ENCODE results near the gene HSBP1. TPM values are rescaled to one million over a fixed set of nuclear protein-coding genes. Genes with fewer than 3 reads are reported as not detected.

HSBP1 gene
- total RNA-seq, 1 experiment from 2014 or later: 230 TPM

DNA sequence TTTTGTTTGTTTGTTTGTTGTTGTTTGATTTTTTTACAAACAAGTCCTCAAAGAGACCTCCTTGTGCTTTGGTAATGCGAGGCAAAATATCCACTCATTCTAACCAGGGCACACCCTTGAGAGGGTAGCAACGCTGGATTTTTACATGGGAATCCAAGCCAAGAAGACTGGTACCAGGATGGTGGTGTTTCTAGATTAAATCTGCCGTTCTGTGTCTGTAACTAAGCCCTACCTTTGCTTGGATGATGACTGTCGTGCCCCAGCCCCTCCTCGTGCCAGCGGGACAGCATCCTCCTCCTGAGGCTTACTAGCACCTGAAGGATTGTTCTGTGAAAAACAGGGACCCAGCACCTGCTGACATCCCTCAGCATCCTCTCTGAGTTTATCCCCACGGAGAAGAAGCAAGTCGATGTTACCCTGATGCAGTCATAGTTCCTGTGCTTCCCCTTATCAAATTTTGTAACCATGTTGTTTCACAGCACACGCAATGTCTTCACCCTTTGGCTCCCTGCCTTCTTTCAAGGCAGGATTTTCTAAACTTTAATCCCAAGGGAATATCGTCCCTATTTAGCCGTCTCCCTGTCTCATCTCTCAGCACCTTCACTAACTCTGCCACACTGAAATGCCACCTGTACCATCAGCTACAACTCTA lies 5.1 kb upstream of the HSBP1 start:
- peaks cover 12% of the 10 kb centered on the region for H3K4me1 ChIP-seq (ENCODE audit: insufficient read depth, low read length)
- TF ChIP-seq, protein P1, sequence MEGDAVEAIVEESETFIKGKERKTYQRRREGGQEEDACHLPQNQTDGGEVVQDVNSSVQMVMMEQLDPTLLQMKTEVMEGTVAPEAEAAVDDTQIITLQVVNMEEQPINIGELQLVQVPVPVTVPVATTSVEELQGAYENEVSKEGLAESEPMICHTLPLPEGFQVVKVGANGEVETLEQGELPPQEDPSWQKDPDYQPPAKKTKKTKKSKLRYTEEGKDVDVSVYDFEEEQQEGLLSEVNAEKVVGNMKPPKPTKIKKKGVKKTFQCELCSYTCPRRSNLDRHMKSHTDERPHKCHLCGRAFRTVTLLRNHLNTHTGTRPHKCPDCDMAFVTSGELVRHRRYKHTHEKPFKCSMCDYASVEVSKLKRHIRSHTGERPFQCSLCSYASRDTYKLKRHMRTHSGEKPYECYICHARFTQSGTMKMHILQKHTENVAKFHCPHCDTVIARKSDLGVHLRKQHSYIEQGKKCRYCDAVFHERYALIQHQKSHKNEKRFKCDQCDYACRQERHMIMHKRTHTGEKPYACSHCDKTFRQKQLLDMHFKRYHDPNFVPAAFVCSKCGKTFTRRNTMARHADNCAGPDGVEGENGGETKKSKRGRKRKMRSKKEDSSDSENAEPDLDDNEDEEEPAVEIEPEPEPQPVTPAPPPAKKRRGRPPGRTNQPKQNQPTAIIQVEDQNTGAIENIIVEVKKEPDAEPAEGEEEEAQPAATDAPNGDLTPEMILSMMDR (conservative IDR thresholded peaks at IDR 0.05): no peak

More for the DNA sequence above, 5.1 kb upstream of the HSBP1 start:
- Mint-ChIP-seq H3K27ac (peak overlapping the region; percentile 72 to 95 (median 78); a peak in 6 of 7 replicates), H3K36me3 (ENCODE audit: insufficient read depth in 1 of 3, low read depth in 3 of 3) (no peaks in the 10 kb centered on the region; a peak in 1 of 7 replicates), H3K27me3 (ENCODE audit: low read depth) (0 out of 2 replicates have a peak, but pooled peaks cover 1% of the 10 kb centered on the region), H3K4me1 (peaks cover 30 to 32% of the 10 kb centered on the region in 2 experiments), H3K9me3 (no peaks in the 10 kb centered on the region; a peak in 1 of 5 replicates), H3K4me3 (peak overlapping the region in 1 of 2 experiments; percentile 39; a peak in 2 of 5 replicates)
- DNase-seq: no peak
- Histone ChIP-seq H3K18ac (ENCODE audit: insufficient read length, low read depth, low read length) (peak overlapping the region; percentile 71), H2BK12ac (ENCODE audit: insufficient read length, low read depth, low read length) (no peak overlapping the region), H3K79me1 (ENCODE audit: insufficient read depth, low read depth, low read length, poor library complexity, severe bottlenecking) (no peaks in the 10 kb centered on the region), H3K4me2 (ENCODE audit: insufficient read depth, insufficient read length, low read length) (peak overlapping the region; percentile 17), H3K9ac (ENCODE audit: extremely low read depth, insufficient read length, low read length) (no peak overlapping the region), H3K23me2 (ENCODE audit: insufficient read length, low read depth, low read length, poor library complexity, severe bottlenecking) (no peaks in the 10 kb centered on the region), H2AFZ (ENCODE audit: low read length) (peak overlapping the region; percentile 75), H3K27ac (ENCODE audit: insufficient read length, low read depth, low read length) (peak overlapping the region; percentile 29), H3K23ac (ENCODE audit: insufficient read length, low read depth, low read length) (no peak overlapping the region), H3K27me3 (ENCODE audit: insufficient read depth, low read length) (no peaks in the 10 kb centered on the region), H4K91ac (ENCODE audit: insufficient read length, low read depth, low read length) (no peak overlapping the region), H3K14ac (ENCODE audit: insufficient read depth, low read length) (no peak overlapping the region), H4K5ac (ENCODE audit: insufficient read length, low read depth, low read length) (no peak overlapping the region), H2AK5ac (ENCODE audit: insufficient read length, low read length) (no peak overlapping the region), H3T11ph (ENCODE audit: low read length) (no peak overlapping the region), H2BK20ac (ENCODE audit: low read depth, low read length, poor library complexity, severe bottlenecking) (no peak overlapping the region), H2BK15ac (ENCODE audit: low read depth, low read length) (no peak overlapping the region), H3K56ac (ENCODE audit: insufficient read length, low read depth, low read length) (no peak overlapping the region), H3K79me2 (ENCODE audit: insufficient read depth, low read length) (no peaks in the 10 kb centered on the region), H4K8ac (replicated peaks; ENCODE audit: insufficient read length, low read depth, low read length) (no peak overlapping the region), H4K20me1 (ENCODE audit: control insufficient read depth, insufficient read depth, insufficient read length) (no peaks in the 10 kb centered on the region), H2BK120ac (ENCODE audit: low read depth, low read length, poor library complexity, severe bottlenecking) (peak overlapping the region; percentile 52), H3K9me3 (ENCODE audit: control insufficient read depth, low read depth, low read length) (no peaks in the 10 kb centered on the region), H3K4ac (ENCODE audit: low read depth, low read length) (no peak overlapping the region; the same call in 1 of the 2 replicates), H2BK5ac (ENCODE audit: insufficient read length, low read length) (no peak overlapping the region)
- no CpG with 5 or more reads among the region's 11 CpGs for WGBS (ENCODE audit: extremely low coverage, insufficient read length, low lambda C conversion rate)
